Measurements from ENCODE around the gene NCK1.

NCK1 gene

DNA sequence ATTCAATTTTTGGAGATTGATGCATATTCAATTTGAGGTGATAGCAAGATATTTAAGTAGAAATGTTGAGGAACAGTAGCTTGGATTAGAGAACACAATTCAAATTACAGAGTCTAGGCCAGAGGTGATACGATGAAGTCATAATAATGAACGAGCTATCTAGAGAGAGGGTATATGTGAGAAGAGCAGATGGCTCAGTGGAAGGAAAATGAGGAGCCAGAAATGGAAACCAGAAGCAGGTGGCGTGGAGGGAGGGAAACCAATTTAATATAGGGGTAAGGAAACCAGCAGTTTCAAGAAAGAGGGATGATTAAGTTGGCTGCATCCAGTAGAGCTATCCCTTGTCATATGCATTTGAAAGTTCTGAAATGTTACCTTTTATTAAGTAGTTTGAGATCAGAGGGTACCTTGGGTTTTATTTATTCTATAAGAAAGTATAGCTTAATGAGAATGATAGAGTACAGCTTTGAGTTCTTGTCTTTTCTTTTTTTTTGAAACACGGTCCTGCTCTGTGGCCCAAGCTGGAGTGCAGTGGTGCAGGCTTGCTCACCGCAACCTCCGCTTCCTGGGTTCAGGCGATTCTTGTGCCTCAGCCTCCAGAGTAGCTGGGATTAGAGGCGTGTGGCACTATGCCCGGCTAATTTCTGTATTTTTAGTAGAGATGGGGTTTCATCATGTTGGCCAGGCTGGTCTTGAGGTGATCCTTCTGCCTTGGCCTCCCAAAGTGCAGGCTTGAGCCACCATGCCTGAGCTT, 22.1 kb downstream of the NCK1 start:
- Histone ChIP-seq H4K12ac (ENCODE audit: low read depth, low read length) (no peak overlapping the region), H3K4me2 (ENCODE audit: low read length) (no peak overlapping the region), H3K23ac (ENCODE audit: low read length) (no peak overlapping the region), H2AFZ (ENCODE audit: insufficient read depth, low read length, poor library complexity) (no peak overlapping the region), H2BK120ac (ENCODE audit: insufficient read depth, low read length, poor library complexity) (no peak overlapping the region), H3K4me1 (ENCODE audit: control insufficient read depth in 1 of 2, insufficient read depth in 2 of 2, low read length in 2 of 2) (no peaks in the 10 kb centered on the region), H2AK5ac (ENCODE audit: low read length) (no peak overlapping the region), H3K79me1 (ENCODE audit: low read length) (no peaks in the 10 kb centered on the region), H3K14ac (ENCODE audit: low read length) (no peak overlapping the region), H2BK5ac (ENCODE audit: low read depth, low read length, poor library complexity) (no peak overlapping the region), H4K8ac (ENCODE audit: low read depth, low read length) (no peak overlapping the region), H3K27me3 (ENCODE audit: insufficient read depth, low read length) (no peaks in the 10 kb centered on the region), H3K9me3 (ENCODE audit: insufficient read depth, low read depth, low read length) (no peaks in the 10 kb centered on the region), H3K36me3 (ENCODE audit: control insufficient read depth in 1 of 2, insufficient read depth in 2 of 2, low read length in 2 of 2) (no peaks in the 10 kb centered on the region), H3K4me3 (ENCODE audit: low read depth, low read length) (no peak overlapping the region), H3K79me2 (ENCODE audit: control insufficient read depth, insufficient read depth, low read length, poor library complexity) (no peaks in the 10 kb centered on the region), H3K27ac (ENCODE audit: low read depth, low read length) (no peak overlapping the region), H3K18ac (ENCODE audit: low read length) (no peak overlapping the region), H3K9ac (ENCODE audit: low read length) (no peak overlapping the region), H3K4ac (ENCODE audit: low read depth, low read length) (no peak overlapping the region), H2BK12ac (ENCODE audit: low read length) (no peak overlapping the region), H4K91ac (ENCODE audit: low read depth, low read length) (no peak overlapping the region)
- WGBS (ENCODE audit: extremely low coverage, insufficient coverage, insufficient read length), result no CpG with 5 or more reads among the region's 9 CpGs
- no peak for DNase-seq

- Histone ChIP-seq H2BK5ac (ENCODE audit: low read depth, low read length, poor library complexity) (no peak overlapping the region), H4K8ac (ENCODE audit: low read depth, low read length) (no peak overlapping the region), H3K23ac (ENCODE audit: low read length) (no peak overlapping the region), H2BK12ac (ENCODE audit: low read length) (no peak overlapping the region), H3K9ac (ENCODE audit: low read length) (no peak overlapping the region), H3K27me3 (ENCODE audit: insufficient read depth, low read length) (no peaks in the 10 kb centered on the region), H2AFZ (ENCODE audit: insufficient read depth, low read length, poor library complexity) (no peak overlapping the region), H3K36me3 (ENCODE audit: control insufficient read depth in 1 of 2, insufficient read depth in 2 of 2, low read length in 2 of 2) (no peaks in the 10 kb centered on the region), H3K14ac (ENCODE audit: low read length) (no peak overlapping the region), H3K4me2 (ENCODE audit: low read length) (no peak overlapping the region), H3K4ac (ENCODE audit: low read depth, low read length) (peak overlapping the region; percentile 79), H2AK5ac (ENCODE audit: low read length) (no peak overlapping the region), H3K79me1 (ENCODE audit: low read length) (no peaks in the 10 kb centered on the region), H3K9me3 (ENCODE audit: insufficient read depth, low read depth, low read length) (no peaks in the 10 kb centered on the region), H3K27ac (ENCODE audit: low read depth, low read length) (no peak overlapping the region), H3K18ac (ENCODE audit: low read length) (no peak overlapping the region), H3K79me2 (ENCODE audit: control insufficient read depth, insufficient read depth, low read length, poor library complexity) (no peaks in the 10 kb centered on the region), H4K12ac (ENCODE audit: low read depth, low read length) (no peak overlapping the region), H3K4me3 (ENCODE audit: low read depth, low read length) (no peak overlapping the region), H3K4me1 (ENCODE audit: control insufficient read depth in 1 of 2, insufficient read depth in 2 of 2, low read length in 2 of 2) (no peaks in the 10 kb centered on the region), H4K91ac (ENCODE audit: low read depth, low read length) (no peak overlapping the region), H2BK120ac (ENCODE audit: insufficient read depth, low read length, poor library complexity) (no peak overlapping the region)
- WGBS (ENCODE audit: extremely low coverage, insufficient coverage, insufficient read length), result no CpG with 5 or more reads among the region's 5 CpGs
- DNase-seq, result no peak
Observed at GRCh38 chr3:136885357-136886213, 23.6 kb downstream of the NCK1 start.

DNA sequence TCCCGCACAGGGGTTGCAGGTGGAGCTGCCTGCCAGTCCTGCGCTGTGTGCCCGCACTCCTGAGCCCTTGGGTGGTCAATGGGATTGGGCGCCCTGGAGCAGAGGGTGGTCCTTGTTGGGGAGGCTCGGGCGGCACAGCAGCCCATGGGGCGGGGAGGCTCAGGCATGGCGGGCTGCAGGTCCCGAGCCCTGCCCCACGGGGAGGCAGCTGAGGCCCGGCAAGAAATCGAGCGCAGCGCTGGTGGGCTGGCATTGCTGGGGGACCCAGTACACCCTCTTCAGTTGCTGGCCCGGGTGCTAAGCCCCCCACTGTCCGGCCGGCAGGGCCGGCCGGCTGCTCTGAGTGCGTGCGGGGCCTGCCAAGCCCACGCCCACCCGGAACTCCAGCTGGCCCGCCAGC, 27.9 kb downstream of the NCK1 start:
- peak overlapping the region; percentile 57 for H3K4ac ChIP-seq (ENCODE audit: low read depth, low read length)
- H3K4me3 ChIP-seq (ENCODE audit: low read depth, low read length), result no peak overlapping the region
- no peak overlapping the region for H2BK5ac ChIP-seq (ENCODE audit: low read depth, low read length, poor library complexity)
- no peak overlapping the region for H2BK12ac ChIP-seq (ENCODE audit: low read length)
- H2AFZ ChIP-seq (ENCODE audit: insufficient read depth, low read length, poor library complexity), result no peak overlapping the region
- no peaks in the 10 kb centered on the region for H3K9me3 ChIP-seq (ENCODE audit: insufficient read depth, low read depth, low read length)
- H3K23ac ChIP-seq (ENCODE audit: low read length), result no peak overlapping the region
- peaks cover 6% of the 10 kb centered on the region for H3K79me1 ChIP-seq (ENCODE audit: low read length)
- no peak for DNase-seq
- H3K4me1 ChIP-seq (ENCODE audit: control insufficient read depth in 1 of 2, insufficient read depth in 2 of 2, low read length in 2 of 2), result peaks cover 8 to 13% of the 10 kb centered on the region in 2 experiments
- no peak overlapping the region for H2AK5ac ChIP-seq (ENCODE audit: low read length)
- H3K79me2 ChIP-seq (ENCODE audit: control insufficient read depth, insufficient read depth, low read length, poor library complexity), result no peaks in the 10 kb centered on the region
- no peaks in the 10 kb centered on the region for H3K27me3 ChIP-seq (ENCODE audit: insufficient read depth, low read length)
- no CpG with 5 or more reads among the region's 24 CpGs for WGBS (ENCODE audit: extremely low coverage, insufficient coverage, insufficient read length)
- H3K27ac ChIP-seq (ENCODE audit: low read depth, low read length), result no peak overlapping the region
- H3K9ac ChIP-seq (ENCODE audit: low read length), result no peak overlapping the region
- H4K91ac ChIP-seq (ENCODE audit: low read depth, low read length), result no peak overlapping the region
- H4K8ac ChIP-seq (ENCODE audit: low read depth, low read length), result no peak overlapping the region
- no peak overlapping the region for H3K4me2 ChIP-seq (ENCODE audit: low read length)
- no peak overlapping the region for H3K14ac ChIP-seq (ENCODE audit: low read length)
- no peak overlapping the region for H3K18ac ChIP-seq (ENCODE audit: low read length)
- H4K12ac ChIP-seq (ENCODE audit: low read depth, low read length), result no peak overlapping the region
- no peak overlapping the region for H2BK120ac ChIP-seq (ENCODE audit: insufficient read depth, low read length, poor library complexity)
- peaks cover 0 to 2% of the 10 kb centered on the region in 2 experiments for H3K36me3 ChIP-seq (ENCODE audit: control insufficient read depth in 1 of 2, insufficient read depth in 2 of 2, low read length in 2 of 2)

DNA sequence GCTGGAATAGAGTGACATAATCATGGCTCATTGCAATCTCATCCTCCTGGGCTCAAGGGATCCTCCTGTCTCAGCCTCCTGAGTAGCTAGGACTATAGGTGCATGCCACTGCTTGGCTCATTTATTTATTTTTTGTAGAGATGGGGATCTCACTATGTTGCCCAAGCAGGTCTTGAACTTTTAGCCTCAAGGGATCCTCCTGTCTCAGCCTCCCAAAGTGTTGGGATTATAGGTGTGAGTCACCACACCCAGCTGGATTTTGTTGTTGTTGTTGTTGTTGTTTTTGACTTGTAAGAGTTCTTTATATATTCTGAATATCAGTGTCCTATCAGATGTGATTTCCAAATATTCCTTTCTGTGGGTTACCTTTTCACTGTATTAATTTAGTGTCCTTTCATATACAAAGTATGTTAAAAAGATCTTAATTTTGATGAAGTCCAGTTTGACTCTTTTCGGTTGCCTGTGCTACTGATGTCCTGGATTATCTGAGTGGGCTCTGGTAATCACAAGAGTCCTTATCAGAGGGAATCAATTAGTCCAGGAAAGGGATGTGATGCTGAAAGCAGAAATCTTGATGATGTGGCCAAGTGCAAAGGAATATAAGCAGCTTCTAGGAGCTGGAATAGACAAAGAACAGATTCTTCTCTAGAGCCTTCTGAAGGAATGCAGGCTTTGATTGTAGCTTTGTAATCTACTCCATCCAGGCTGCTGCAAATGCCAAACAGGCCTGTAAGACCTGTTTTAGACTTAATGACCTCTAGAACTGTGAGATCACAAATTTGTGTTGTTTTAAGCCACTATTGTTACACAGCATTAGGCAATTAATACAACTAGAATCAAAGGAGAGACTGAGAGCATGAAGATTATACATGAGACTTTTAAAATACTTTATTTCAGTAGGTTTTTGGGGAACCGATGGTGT, 30.2 kb downstream of the NCK1 start:
- H3K4me3 ChIP-seq (ENCODE audit: low read depth, low read length), result no peak overlapping the region
- H2BK5ac ChIP-seq (ENCODE audit: low read depth, low read length, poor library complexity), result no peak overlapping the region
- no peak overlapping the region for H2BK12ac ChIP-seq (ENCODE audit: low read length)
- no peaks in the 10 kb centered on the region for H3K9me3 ChIP-seq (ENCODE audit: insufficient read depth, low read depth, low read length)
- no peak overlapping the region for H2BK120ac ChIP-seq (ENCODE audit: insufficient read depth, low read length, poor library complexity)
- no peak overlapping the region for H3K9ac ChIP-seq (ENCODE audit: low read length)
- H3K4me2 ChIP-seq (ENCODE audit: low read length), result no peak overlapping the region
- WGBS (ENCODE audit: extremely low coverage, insufficient coverage, insufficient read length), result no CpG with 5 or more reads among the region's 2 CpGs
- H3K27ac ChIP-seq (ENCODE audit: low read depth, low read length), result peak overlapping the region; percentile 67
- no peak overlapping the region for H2AK5ac ChIP-seq (ENCODE audit: low read length)
- no peaks in the 10 kb centered on the region for H3K27me3 ChIP-seq (ENCODE audit: insufficient read depth, low read length)
- H3K79me2 ChIP-seq (ENCODE audit: control insufficient read depth, insufficient read depth, low read length, poor library complexity), result no peaks in the 10 kb centered on the region
- peaks cover 0 to 4% of the 10 kb centered on the region in 2 experiments for H3K36me3 ChIP-seq (ENCODE audit: control insufficient read depth in 1 of 2, insufficient read depth in 2 of 2, low read length in 2 of 2)
- no peak overlapping the region for H4K12ac ChIP-seq (ENCODE audit: low read depth, low read length)
- no peak overlapping the region for H3K18ac ChIP-seq (ENCODE audit: low read length)
- no peak overlapping the region for H3K14ac ChIP-seq (ENCODE audit: low read length)
- H3K4ac ChIP-seq (ENCODE audit: low read depth, low read length), result no peak overlapping the region
- peaks cover 8 to 13% of the 10 kb centered on the region in 2 experiments for H3K4me1 ChIP-seq (ENCODE audit: control insufficient read depth in 1 of 2, insufficient read depth in 2 of 2, low read length in 2 of 2)
- no peak overlapping the region for H3K23ac ChIP-seq (ENCODE audit: low read length)
- no peak overlapping the region for H2AFZ ChIP-seq (ENCODE audit: insufficient read depth, low read length, poor library complexity)
- DNase-seq, result peak; percentile 30 to 82
- H4K91ac ChIP-seq (ENCODE audit: low read depth, low read length), result no peak overlapping the region
- no peak overlapping the region for H4K8ac ChIP-seq (ENCODE audit: low read depth, low read length)
- H3K79me1 ChIP-seq (ENCODE audit: low read length), result peaks cover 6% of the 10 kb centered on the region

Data from trophoblast cell (in vitro differentiated cells and primary cell).